Duodenal mucosa (tissue), 2 donors: ENCODE measurements around the gene ALDH18A1.
A peak's percentile ranks its signal among the peaks of the same experiment; 100 is the strongest.
"Not testable (repeated sequence)": the region's sequence is repeated elsewhere in the genome, so short reads cannot be mapped to it uniquely, and the experiment has no call there.

ENCODE experiments used
- H3K27ac ChIP-seq: one replicate; pipeline ENCODE4 v1.7.0; 2013; ENCODE audit warnings: low read depth, low read length
- H3K27me3 ChIP-seq, 2 donors: one replicate each; pipeline ENCODE4 v1.7.0; 2013; ENCODE audit warnings: low read length in 2 of 2, control low read depth in 1 of 2; ENCODE audit not compliant: insufficient read depth in 2 of 2, control insufficient read depth in 1 of 2
- H3K36me3 ChIP-seq, 2 donors: one replicate each; pipeline ENCODE4 v1.7.0; 2013; ENCODE audit warnings: low read length in 2 of 2, control low read depth in 1 of 2; ENCODE audit not compliant: insufficient read depth in 2 of 2, control insufficient read depth in 1 of 2
- H3K4me1 ChIP-seq, 2 donors: one replicate each; pipeline ENCODE4 v1.7.0; 2013; ENCODE audit warnings: low read length in 2 of 2, control low read depth in 1 of 2; ENCODE audit not compliant: insufficient read depth in 2 of 2, control insufficient read depth in 1 of 2
- H3K4me3 ChIP-seq, 2 donors: one replicate each; pipeline ENCODE4 v1.7.0; 2013; ENCODE audit warnings: low read length in 2 of 2, low read depth in 1 of 2
- H3K9ac ChIP-seq, 2 donors: one replicate each; pipeline ENCODE4 v1.7.0; 2013; ENCODE audit warnings: low read length in 2 of 2, low read depth in 1 of 2
- H3K9me3 ChIP-seq, 2 donors: one replicate each; pipeline ENCODE4 v1.7.0; 2013; ENCODE audit warnings: low read length in 2 of 2, control low read depth in 1 of 2; ENCODE audit not compliant: control insufficient read depth in 1 of 2

ALDH18A1 gene

DNA sequence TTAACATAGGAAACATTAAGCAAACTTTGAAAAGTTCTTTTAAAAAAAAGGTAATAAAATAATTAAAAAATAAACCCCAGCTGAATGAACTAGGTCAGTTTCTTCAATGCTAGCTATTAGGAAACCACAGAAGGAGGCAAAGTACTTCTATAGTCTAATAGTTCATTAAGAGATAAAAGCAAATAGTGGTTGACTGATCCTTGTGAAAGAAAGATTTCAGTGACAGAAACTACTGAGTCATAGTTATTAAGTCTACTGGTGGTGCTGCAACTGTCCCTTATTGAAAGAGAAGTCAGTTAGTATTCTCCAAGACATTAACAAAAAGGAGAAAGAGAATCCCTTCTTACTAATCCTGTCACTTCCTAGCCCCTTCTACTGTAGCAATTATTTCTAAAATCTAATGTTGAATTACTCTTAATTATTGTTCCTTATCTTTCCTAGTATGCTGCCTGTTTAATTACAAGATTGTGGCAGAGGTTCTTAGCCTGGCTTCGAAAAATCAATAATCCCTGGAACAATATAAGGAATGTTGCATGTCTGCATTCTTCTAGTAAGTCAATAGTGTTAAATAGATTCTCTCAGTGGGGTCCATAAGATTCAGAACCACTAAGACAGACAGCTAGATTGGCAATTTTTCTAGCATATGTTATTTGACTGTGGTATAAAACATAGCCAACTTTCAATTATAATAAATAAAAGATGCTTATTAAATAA, 19.0 kb upstream of the ALDH18A1 start:
- Histone ChIP-seq H3K36me3 (peaks cover 9 to 22% of the 10 kb centered on the region in 2 donors), H3K9me3 (no peaks in the 10 kb centered on the region), H3K9ac (peak overlapping the region in 1 of 2 donors; percentile 22), H3K27ac (no peak overlapping the region), H3K4me1 (peaks cover 3 to 6% of the 10 kb centered on the region in 2 donors), H3K27me3 (no peaks in the 10 kb centered on the region), H3K4me3 (no peak overlapping the region)

DNA sequence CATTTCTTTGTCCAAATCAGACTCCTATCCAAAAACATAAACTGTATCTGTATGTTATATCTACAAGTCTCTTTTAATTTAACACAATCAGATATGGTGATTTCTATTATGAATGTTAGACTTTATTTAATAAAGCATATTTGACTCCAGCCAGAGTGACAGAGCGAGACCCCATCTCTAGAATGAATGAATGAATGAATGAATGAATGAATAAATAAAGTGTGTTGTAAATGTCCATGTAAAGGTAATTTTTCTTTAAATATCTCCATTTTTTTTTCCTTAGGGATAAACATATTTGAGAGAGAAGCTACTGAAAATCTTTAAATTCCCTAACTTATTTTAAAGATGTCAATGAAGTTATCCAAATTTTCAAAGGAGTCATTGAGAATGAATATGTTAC, 18.1 kb upstream of the ALDH18A1 start:
- no peaks in the 10 kb centered on the region for H3K27me3 ChIP-seq
- H3K9me3 ChIP-seq: no peaks in the 10 kb centered on the region
- H3K4me1 ChIP-seq: peaks cover 3 to 6% of the 10 kb centered on the region in 2 donors
- no peak overlapping the region for H3K9ac ChIP-seq
- no peak overlapping the region for H3K27ac ChIP-seq
- H3K4me3 ChIP-seq: no peak overlapping the region
- peaks cover 4 to 14% of the 10 kb centered on the region in 2 donors for H3K36me3 ChIP-seq

DNA sequence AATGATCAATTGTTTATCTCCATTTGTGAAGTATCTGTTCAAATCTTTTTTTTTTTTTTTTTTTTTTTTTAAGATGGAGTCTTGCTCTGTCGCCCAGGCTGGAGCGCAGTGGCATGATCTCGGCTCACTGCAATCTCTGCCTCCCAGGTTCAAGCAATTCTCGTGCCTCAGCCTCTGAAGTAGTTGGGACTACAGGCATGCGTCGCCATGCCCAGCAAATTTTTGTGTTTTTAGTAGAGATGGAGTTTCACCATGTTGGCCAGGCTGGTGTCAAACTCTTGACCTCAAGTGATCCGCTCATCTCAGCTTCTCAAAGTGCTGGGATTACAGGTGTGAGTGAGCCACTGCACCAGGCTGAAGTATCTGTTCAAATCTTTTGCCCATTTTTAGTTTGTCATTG, 16.1 kb upstream of the ALDH18A1 start:
- not testable (repeated sequence) for H3K27me3 ChIP-seq, H3K9ac ChIP-seq, H3K4me3 ChIP-seq, H3K27ac ChIP-seq, H3K9me3 ChIP-seq, H3K4me1 ChIP-seq
- peaks cover 0 to 14% of the 10 kb centered on the region in 2 donors for H3K36me3 ChIP-seq

- Histone ChIP-seq H3K9ac (no peak overlapping the region), H3K9me3 (no peaks in the 10 kb centered on the region), H3K4me1 (peaks cover 0 to 5% of the 10 kb centered on the region in 2 donors), H3K4me3 (no peak overlapping the region), H3K36me3 (peaks cover 0 to 20% of the 10 kb centered on the region in 2 donors), H3K27me3 (no peaks in the 10 kb centered on the region), H3K27ac (no peak overlapping the region)
Observed at GRCh38 chr10:95664543-95664942, 8.0 kb upstream of the ALDH18A1 start.

DNA sequence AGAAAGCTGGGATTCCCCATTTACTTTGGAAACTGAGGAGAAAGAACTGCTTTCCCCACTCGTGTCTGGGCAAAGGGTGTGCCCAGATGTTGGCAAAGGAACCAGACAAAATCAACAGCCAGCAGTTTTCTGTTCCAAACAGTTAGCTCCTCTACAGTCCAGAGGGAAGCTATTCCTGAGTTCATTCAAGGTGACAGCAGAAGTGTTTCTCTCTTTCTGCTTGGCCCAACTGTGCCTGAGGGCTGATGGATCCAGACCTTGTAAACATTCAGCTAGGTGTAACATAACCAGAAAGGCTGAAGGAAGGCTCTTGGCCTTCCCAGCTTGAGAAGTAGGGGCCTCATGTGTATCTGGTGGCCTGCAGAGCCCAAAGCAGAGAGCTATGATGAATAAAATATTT, 7.0 kb upstream of the ALDH18A1 start:
- no peaks in the 10 kb centered on the region for H3K27me3 ChIP-seq
- peaks cover 0 to 18% of the 10 kb centered on the region in 2 donors for H3K36me3 ChIP-seq
- H3K4me1 ChIP-seq: peaks cover 0 to 9% of the 10 kb centered on the region in 2 donors
- no peak overlapping the region for H3K9ac ChIP-seq
- no peaks in the 10 kb centered on the region for H3K9me3 ChIP-seq
- no peak overlapping the region for H3K4me3 ChIP-seq
- no peak overlapping the region for H3K27ac ChIP-seq

DNA sequence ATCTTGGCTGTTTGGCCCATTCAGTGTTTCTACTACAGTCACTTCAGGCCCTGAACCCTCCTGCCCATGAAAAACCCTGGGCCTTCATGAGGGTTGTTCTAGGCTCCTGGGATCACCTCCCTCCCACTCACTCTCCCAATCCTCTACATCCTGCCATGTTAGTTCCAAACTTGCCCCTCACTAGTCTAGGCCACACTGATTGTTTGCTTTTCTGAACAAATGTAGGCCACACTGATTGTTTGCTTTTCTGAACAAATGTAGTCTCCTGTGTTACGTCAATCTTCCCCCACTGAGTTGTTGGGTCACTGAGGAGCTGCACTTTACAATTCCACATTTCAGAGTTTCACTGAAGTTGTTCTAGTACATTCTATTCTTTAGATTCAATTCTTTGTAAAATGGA, 5.3 kb upstream of the ALDH18A1 start:
- Histone ChIP-seq H3K27ac (no peak overlapping the region), H3K9me3 (no peaks in the 10 kb centered on the region), H3K36me3 (peaks cover 0 to 17% of the 10 kb centered on the region in 2 donors), H3K27me3 (no peaks in the 10 kb centered on the region), H3K9ac (no peak overlapping the region), H3K4me1 (peaks cover 0 to 12% of the 10 kb centered on the region in 2 donors), H3K4me3 (no peak overlapping the region)

DNA sequence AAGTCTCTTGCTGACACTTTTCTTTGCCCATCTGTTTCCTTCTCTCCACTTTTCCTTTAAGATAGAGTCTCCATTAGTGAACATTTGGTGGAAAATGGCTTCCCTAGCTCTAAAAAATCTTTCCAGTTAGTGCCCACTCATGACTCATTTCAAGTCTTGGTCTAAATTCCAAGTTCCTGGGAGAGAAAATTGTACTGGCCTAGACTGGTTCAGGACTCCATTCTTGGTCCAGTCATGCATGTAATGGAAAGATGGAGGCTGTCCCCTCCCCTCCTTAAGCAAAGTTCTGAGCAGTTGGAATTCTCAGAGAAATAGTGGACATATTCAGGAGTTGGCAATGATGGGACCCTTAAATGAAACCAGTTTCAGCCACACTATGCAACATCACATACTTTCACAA, 3.8 kb upstream of the ALDH18A1 start:
- peaks cover 0 to 17% of the 10 kb centered on the region in 2 donors for H3K36me3 ChIP-seq
- H3K4me1 ChIP-seq: peaks cover 5 to 17% of the 10 kb centered on the region in 2 donors
- no peaks in the 10 kb centered on the region for H3K9me3 ChIP-seq
- no peak overlapping the region for H3K9ac ChIP-seq
- H3K27me3 ChIP-seq: no peaks in the 10 kb centered on the region
- H3K27ac ChIP-seq: no peak overlapping the region
- H3K4me3 ChIP-seq: no peak overlapping the region

- H3K27ac ChIP-seq: no peak overlapping the region
- H3K27me3 ChIP-seq: no peaks in the 10 kb centered on the region
- peak overlapping the region; percentile 68 to 82 for H3K9ac ChIP-seq
- peak overlapping the region; percentile 88 to 91 for H3K4me3 ChIP-seq
- H3K36me3 ChIP-seq: peaks cover 0 to 9% of the 10 kb centered on the region in 2 donors
- peaks cover 7 to 18% of the 10 kb centered on the region in 2 donors for H3K4me1 ChIP-seq
- no peaks in the 10 kb centered on the region for H3K9me3 ChIP-seq
Observed at GRCh38 chr10:95657250-95657649, 739 bp upstream of the ALDH18A1 start.

DNA sequence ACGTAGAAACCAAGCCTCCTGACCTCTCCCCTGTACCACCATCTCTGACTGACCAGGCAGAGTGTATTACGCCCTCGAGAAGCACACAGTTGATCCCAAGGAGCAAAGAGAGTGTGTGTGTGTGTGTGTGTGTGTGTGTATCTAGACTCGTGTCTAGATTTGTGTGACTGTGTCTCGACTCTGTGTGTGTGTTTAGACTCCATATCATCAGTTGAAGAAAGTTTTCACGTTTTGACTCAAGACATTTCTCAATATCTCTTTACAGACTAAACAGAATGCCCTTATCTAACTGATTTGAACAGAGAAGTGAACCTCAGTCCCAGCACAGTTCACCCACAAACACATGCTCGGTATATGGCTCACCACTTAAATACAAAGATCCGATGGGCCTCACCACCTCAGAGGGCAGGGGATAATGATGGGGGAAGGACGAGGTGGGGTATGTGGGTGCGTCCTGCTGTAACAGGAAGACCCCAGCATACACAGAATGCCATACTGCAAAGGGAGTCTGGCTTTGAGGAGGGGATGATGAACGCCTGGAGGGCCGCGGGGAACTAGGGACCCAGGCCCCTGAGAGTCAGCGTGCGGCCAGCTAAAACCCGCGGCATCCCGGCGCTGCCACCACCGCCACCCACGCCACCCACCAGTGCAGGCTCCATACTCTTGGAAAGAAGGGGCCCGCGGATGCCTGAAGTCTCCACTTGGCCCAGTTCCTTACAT, 780 bp downstream of the ALDH18A1 start:
- H3K9ac ChIP-seq: peak overlapping the region; percentile 82 to 87
- no peaks in the 10 kb centered on the region for H3K27me3 ChIP-seq
- peaks cover 0 to 22% of the 10 kb centered on the region in 2 donors for H3K36me3 ChIP-seq
- H3K9me3 ChIP-seq: no peaks in the 10 kb centered on the region
- peaks cover 7 to 18% of the 10 kb centered on the region in 2 donors for H3K4me1 ChIP-seq
- peak overlapping the region; percentile 71 for H3K27ac ChIP-seq
- peak overlapping the region; percentile 88 to 91 for H3K4me3 ChIP-seq

DNA sequence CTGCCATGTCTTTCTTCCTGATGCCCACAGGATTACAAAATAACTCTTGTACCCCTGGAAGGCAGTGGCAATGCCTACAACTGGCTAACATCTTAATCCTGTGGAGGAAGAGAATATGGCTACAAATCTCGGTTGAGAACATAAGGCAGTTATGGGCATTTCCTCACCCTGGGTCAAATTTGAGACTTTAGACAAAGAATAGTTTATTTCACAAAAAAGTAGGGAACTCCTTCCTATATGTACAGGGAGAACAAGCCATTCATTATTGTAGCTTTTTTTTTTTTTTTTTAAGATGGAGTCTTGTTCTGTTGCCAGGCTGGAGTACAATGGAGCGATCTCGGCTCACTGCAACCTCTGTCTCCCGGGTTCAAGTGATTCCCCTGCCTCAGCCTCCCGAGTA, 2.6 kb downstream of the ALDH18A1 start:
- peaks cover 7 to 10% of the 10 kb centered on the region in 2 donors for H3K4me1 ChIP-seq
- no peak overlapping the region for H3K9ac ChIP-seq
- peaks cover 0 to 28% of the 10 kb centered on the region in 2 donors for H3K36me3 ChIP-seq
- no peaks in the 10 kb centered on the region for H3K9me3 ChIP-seq
- H3K27ac ChIP-seq: no peak overlapping the region
- H3K27me3 ChIP-seq: no peaks in the 10 kb centered on the region
- no peak overlapping the region for H3K4me3 ChIP-seq
